A375 (cell line): ENCODE results near the gene CEP162. TPM values are rescaled to one million over a fixed set of nuclear protein-coding genes. Genes with fewer than 3 reads are reported as not detected.

Source experiments
- total RNA-seq: library from RNA; depleted of rRNA; stranded (reverse); fragments of >200 nt; shearing (Covaris generic); gene quantifications from 2 replicates; pipeline ENCODE4 v1.2.3, GENCODE V29; 2014; rRNA removed

CEP162 gene, protein sequence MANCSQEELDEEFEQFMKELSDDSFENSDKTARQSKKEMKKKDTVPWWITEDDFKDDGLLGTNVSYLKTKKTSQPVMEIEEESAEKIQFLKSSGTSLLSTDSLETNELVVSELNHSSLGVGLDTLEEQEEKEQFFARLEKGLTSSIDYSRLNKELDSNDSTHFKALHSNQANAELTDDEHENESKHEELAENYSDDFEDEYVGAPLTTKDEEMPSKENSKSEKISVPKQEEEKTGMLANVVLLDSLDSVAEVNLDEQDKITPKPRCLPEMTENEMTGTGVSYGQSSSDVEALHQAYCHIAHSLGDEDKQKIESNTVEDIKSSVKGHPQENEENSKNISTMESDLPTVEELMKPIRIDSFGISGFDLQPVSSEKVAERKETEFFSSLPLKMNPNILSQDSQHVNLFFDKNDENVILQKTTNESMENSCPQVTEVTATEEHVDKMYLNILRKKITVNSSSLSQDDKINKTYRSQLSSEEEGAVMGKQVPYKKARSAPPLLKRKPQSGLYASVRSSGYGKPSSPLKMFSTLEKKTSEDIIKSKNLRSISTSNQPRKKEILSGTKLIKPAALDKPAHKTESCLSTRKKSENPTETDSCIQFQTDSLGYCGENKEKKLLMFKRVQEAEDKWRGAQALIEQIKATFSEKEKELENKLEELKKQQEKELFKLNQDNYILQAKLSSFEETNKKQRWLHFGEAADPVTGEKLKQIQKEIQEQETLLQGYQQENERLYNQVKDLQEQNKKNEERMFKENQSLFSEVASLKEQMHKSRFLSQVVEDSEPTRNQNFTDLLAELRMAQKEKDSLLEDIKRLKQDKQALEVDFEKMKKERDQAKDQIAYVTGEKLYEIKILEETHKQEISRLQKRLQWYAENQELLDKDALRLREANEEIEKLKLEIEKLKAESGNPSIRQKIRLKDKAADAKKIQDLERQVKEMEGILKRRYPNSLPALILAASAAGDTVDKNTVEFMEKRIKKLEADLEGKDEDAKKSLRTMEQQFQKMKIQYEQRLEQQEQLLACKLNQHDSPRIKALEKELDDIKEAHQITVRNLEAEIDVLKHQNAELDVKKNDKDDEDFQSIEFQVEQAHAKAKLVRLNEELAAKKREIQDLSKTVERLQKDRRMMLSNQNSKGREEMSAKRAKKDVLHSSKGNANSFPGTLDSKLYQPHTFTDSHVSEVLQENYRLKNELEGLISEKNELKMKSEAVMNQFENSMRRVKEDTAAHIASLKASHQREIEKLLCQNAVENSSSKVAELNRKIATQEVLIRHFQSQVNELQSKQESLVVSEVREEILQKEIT (N-terminal part only)
- total RNA-seq: 1.2 and 1.5 TPM in 2 replicates

DNA sequence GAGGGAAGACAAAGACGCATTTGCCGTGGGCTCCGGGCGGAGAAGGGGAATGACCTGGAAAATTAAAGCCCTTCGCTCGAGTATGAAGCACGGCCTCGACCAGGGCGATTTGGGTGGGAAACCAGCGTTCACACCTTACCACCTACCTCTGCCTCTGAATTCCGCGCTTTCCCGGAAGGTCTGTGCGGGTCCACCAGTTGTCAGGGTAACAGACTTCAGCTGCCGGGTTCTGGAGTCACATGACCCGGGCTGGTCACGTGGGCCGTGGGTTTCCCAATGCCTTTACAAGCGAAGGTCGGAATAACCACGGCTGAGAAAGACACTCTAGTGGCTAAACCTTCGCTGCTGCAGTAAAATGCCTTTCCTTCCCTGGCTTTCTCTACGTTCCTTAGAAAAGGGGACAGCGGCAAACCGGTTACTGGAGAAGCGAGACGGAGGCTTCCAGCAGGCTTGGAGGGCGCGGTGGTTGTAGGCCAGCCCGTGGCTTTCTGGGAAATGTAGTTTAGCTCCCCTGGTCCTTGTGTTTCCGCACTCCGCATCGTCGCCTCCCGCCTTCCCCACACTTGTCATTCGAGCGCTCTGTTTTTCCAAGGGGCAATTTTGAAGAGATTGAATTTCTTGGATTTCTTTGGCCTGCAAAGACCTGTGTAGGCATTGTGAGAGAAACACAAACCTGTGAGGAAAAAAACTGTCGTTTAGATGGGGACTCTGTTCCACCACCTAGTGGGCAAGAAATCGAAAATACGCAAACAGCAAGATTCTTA is at the start of gene CEP162:
TSS of gene CEP162 (minus strand) at position 210 of the 764 bp plus-strand sequence. CDS start 1,250 bp downstream, outside the sequence.

Other genes starting within 250 kb of the CEP162 start
- 0.19 and 0.49 TPM in 2 replicates for gene MRAP2, start 193.9 kb downstream of the CEP162 start, total RNA-seq